Measurements from ENCODE around the gene TBC1D9B. TPM values are rescaled to one million over a fixed set of nuclear protein-coding genes. Genes with fewer than 3 reads are reported as not detected.

Gene TBC1D9B
- total and polyA plus RNA-seq, 2 of the 13 experiments (the other 11 are each of a cell fraction or from before 2014, with no cell fraction given), result 35.0 to 50.0 TPM

- BruUV-seq (replicated peaks), result no TSS peak
- peaks cover 11 to 19% of the 10 kb centered on the region in 2 experiments; a peak in 4 of 5 replicates for H3K36me3 ChIP-seq (replicated peaks in 1 of 2; ENCODE audit: control insufficient read depth in 1 of 2, insufficient read depth in 2 of 2, low read length in 2 of 2)
- no peak for FAIRE-seq
- H4K20me1 ChIP-seq (ENCODE audit: insufficient read depth, low read length), result no peaks in the 10 kb centered on the region
- H3K9ac ChIP-seq (ENCODE audit: insufficient read depth, low read depth, low read length), result no peak overlapping the region
- H3K4me3 ChIP-seq (replicated peaks in 1 of 3; ENCODE audit: insufficient read depth in 1 of 3, low read depth in 2 of 3, low read length in 3 of 3), result no peak overlapping the region
- H3K4me1 ChIP-seq (ENCODE audit: insufficient read depth, low read length), result peaks cover 6% of the 10 kb centered on the region; the same call in 1 of the 2 replicates
- intact Hi-C loops (cut with micrococcal nuclease; ENCODE audit: unreplicated experiment), result no loop called here
- H3K27me3 ChIP-seq (ENCODE audit: control insufficient read depth in 1 of 2, insufficient read depth in 2 of 2, low read length in 2 of 2), result no peaks in the 10 kb centered on the region
- no peaks in the 10 kb centered on the region for H3K79me2 ChIP-seq (ENCODE audit: insufficient read depth, low read length)
- H3K27ac ChIP-seq (ENCODE audit: extremely low read length, insufficient read depth, low read length), result no peak overlapping the region
- POLR2A ChIA-PET, result interaction anchor here (1.0 to 1.8 kb wide), 3 partner anchors 10 to 189 kb away, joined by 3 to 7 read pairs (median 6); partner anchors contain the start of gene HNRNPH1
- in situ Hi-C loops (cut with HindIII; ENCODE audit: extremely low pct_ligation_motif_present, low pct_unique_long_range_greater_than_20kb), result no loop called here
- TF ChIP-seq GFI1 (CRISPR knock-in tag; IDR thresholded peaks at IDR 0.05; ENCODE audit: borderline replicate concordance), result no peak
- no peak for TF ChIP-seq RBM22 (optimal IDR thresholded peaks at IDR 0.05; ENCODE audit: low read length)
- no peak for TF ChIP-seq KDM5A (IDR thresholded peaks at IDR 0.05; ENCODE audit: borderline replicate concordance, low read length)
- TF ChIP-seq BRD4 (CRISPR knock-in tag; IDR thresholded peaks at IDR 0.05), result no peak
- TF ChIP-seq CREB1 (IDR thresholded peaks at IDR 0.05), result no peak
- no peak for TF ChIP-seq CREB1 (CRISPR knock-in tag; IDR thresholded peaks at IDR 0.05)
- TF ChIP-seq ZBTB49 (CRISPR knock-in tag; IDR thresholded peaks at IDR 0.05; ENCODE audit: borderline replicate concordance), result no peak
- TF ChIP-seq ZFP37 (CRISPR knock-in tag; IDR thresholded peaks at IDR 0.05; ENCODE audit: borderline replicate concordance), result no peak
- no peak for TF ChIP-seq RFX5 (IDR thresholded peaks at IDR 0.05; ENCODE audit: low read depth, low read length)
- TF ChIP-seq ISL2 (CRISPR knock-in tag; IDR thresholded peaks at IDR 0.05), result no peak
- TF ChIP-seq NR2F1 (CRISPR knock-in tag; IDR thresholded peaks at IDR 0.05), result no peak
- TF ChIP-seq ZSCAN9 (CRISPR knock-in tag; IDR thresholded peaks at IDR 0.05; ENCODE audit: borderline replicate concordance), result no peak
- DNase-seq (ENCODE audit: low spot score), result no peak
- H3K4me2 ChIP-seq (ENCODE audit: low read depth, low read length), result no peak overlapping the region
- H2AFZ ChIP-seq (ENCODE audit: low read length), result no peak overlapping the region
- CTCF ChIA-PET (ENCODE audit: low intra/inter-chr PET ratio, low total read pairs), result no interaction called here
- no peak for ATAC-seq
- WGBS (ENCODE audit: low lambda C conversion rate), result 97% methylated on average over 17 of the region's 27 CpGs
- H3K9me3 ChIP-seq (ENCODE audit: low read length), result no peaks in the 10 kb centered on the region
Observed at GRCh38 chr5:179812135-179812825, 95.4 kb downstream of the TBC1D9B start.

Small RNA genes within 50 kb of the gene (small RNA-seq; reads per million reads assigned to genes)
- gene RF00019 (ENCODE audit: insufficient read depth in 2 of 3, insufficient read length in 3 of 3, low read depth in 2 of 3, low replicate concordance in 1 of 3), result 0 reads per million in 3 experiments

Other genes starting within 250 kb of the TBC1D9B start
- gene CBY3, start 226.9 kb downstream of the TBC1D9B start, total RNA-seq (2016; rRNA removed; fragmentation: Illumina TruSeq; extraction: Trizol), result not detected in 2 replicates
- gene CBY3, start 226.9 kb downstream of the TBC1D9B start, polyA plus RNA-seq (2011; rRNA removed), result not detected in 2 replicates
- 438 and 680 TPM in 2 replicates for gene CANX, start 208.9 kb downstream of the TBC1D9B start, total RNA-seq (2016; rRNA removed; fragmentation: Illumina TruSeq; extraction: Trizol)
- gene CANX, start 208.9 kb downstream of the TBC1D9B start, polyA plus RNA-seq (2011; rRNA removed), result 477 and 480 TPM in 2 replicates
- gene MAML1, start 175.1 kb downstream of the TBC1D9B start, total RNA-seq (2016; rRNA removed; fragmentation: Illumina TruSeq; extraction: Trizol), result 10.0 and 12.1 TPM in 2 replicates
- gene MAML1, start 175.1 kb downstream of the TBC1D9B start, polyA plus RNA-seq (2011; rRNA removed), result 9.5 and 10.8 TPM in 2 replicates
- 0.35 TPM in 1 of 2 replicates, not detected in the other for gene LTC4S, start 113.9 kb downstream of the TBC1D9B start, total RNA-seq (2016; rRNA removed; fragmentation: Illumina TruSeq; extraction: Trizol)
- gene LTC4S, start 113.9 kb downstream of the TBC1D9B start, polyA plus RNA-seq (2011; rRNA removed), result not detected in 2 replicates
- 69.2 and 93.5 TPM in 2 replicates for gene MGAT4B, start 101.0 kb downstream of the TBC1D9B start, total RNA-seq (2016; rRNA removed; fragmentation: Illumina TruSeq; extraction: Trizol)
- 130 and 170 TPM in 2 replicates for gene MGAT4B, start 101.0 kb downstream of the TBC1D9B start, polyA plus RNA-seq (2011; rRNA removed)
- 160 and 161 TPM in 2 replicates for gene SQSTM1, start 87.0 kb downstream of the TBC1D9B start, total RNA-seq (2016; rRNA removed; fragmentation: Illumina TruSeq; extraction: Trizol)
- gene SQSTM1, start 87.0 kb downstream of the TBC1D9B start, polyA plus RNA-seq (2011; rRNA removed), result 90.9 and 126 TPM in 2 replicates
- gene MRNIP, start 49.1 kb downstream of the TBC1D9B start, total RNA-seq (2016; rRNA removed; fragmentation: Illumina TruSeq; extraction: Trizol), result 11.3 and 15.5 TPM in 2 replicates
- 32.6 and 34.1 TPM in 2 replicates for gene MRNIP, start 49.1 kb downstream of the TBC1D9B start, polyA plus RNA-seq (2011; rRNA removed)
- 21.3 and 28.2 TPM in 2 replicates for gene RNF130, start 163.9 kb upstream of the TBC1D9B start, total RNA-seq (2016; rRNA removed; fragmentation: Illumina TruSeq; extraction: Trizol)
- 25.9 and 28.3 TPM in 2 replicates for gene RNF130, start 163.9 kb upstream of the TBC1D9B start, polyA plus RNA-seq (2011; rRNA removed)

Data from HepG2 (cell line).